OCI-LY1 (cell line): ENCODE results near the gene BICRAL.

Experiments
- H2AFZ ChIP-seq: fragments of 200-600 bp; sonication (generic), shearing (Covaris generic); 2 replicates; pipeline ENCODE4 v1.6.0; 2014; ENCODE audit warnings: antibody characterized with exemption, mild to moderate bottlenecking, low read length
- H3F3A ChIP-seq: fragments of 200-600 bp; sonication (generic), shearing (Covaris generic); 2 replicates; pipeline ENCODE4 v1.6.0; 2014; ENCODE audit warnings: mild to moderate bottlenecking, antibody characterized with exemption, low read length, moderate library complexity; ENCODE audit not compliant: insufficient read depth
- H3K27ac ChIP-seq: fragments of 200-600 bp; sonication (generic); 2 replicates; pipeline ENCODE4 v1.5.1; 2014; ENCODE audit warnings: low read length, mixed run types, mild to moderate bottlenecking, low read depth; ENCODE audit not compliant: poor library complexity, severe bottlenecking
- H3K27me3 ChIP-seq: fragments of 200-600 bp; sonication (generic); 2 replicates; pipeline ENCODE4 v1.6.0; 2014; ENCODE audit warnings: antibody characterized with exemption, mild to moderate bottlenecking, low read length, moderate library complexity; ENCODE audit not compliant: insufficient read depth
- H3K36me3 ChIP-seq: fragments of 200-600 bp; sonication (generic); 2 replicates; pipeline ENCODE4 v1.6.1; 2014; ENCODE audit warnings: mild to moderate bottlenecking, antibody characterized with exemption, low read length, moderate library complexity, mixed read lengths; ENCODE audit not compliant: insufficient read depth
- H3K4me1 ChIP-seq: fragments of 200-600 bp; sonication (generic); 2 replicates; pipeline ENCODE4 v1.5.1; 2014; ENCODE audit warnings: mild to moderate bottlenecking, low read length, moderate library complexity; ENCODE audit not compliant: insufficient read depth, severe bottlenecking
- H3K4me2 ChIP-seq: fragments of 200-600 bp; sonication (generic), shearing (Covaris generic); 2 replicates; pipeline ENCODE4 v1.6.1; 2014; ENCODE audit warnings: low read length
- H3K4me3 ChIP-seq: fragments of 200-600 bp; sonication (generic); 2 replicates; pipeline ENCODE4 v1.5.1; 2014; ENCODE audit warnings: low read length, low read depth, mild to moderate bottlenecking, mixed read lengths; ENCODE audit not compliant: poor library complexity, severe bottlenecking
- H3K79me2 ChIP-seq: fragments of 200-600 bp; shearing (Covaris generic); 2 replicates; pipeline ENCODE4 v1.6.1; 2016; ENCODE audit warnings: mixed run types, low read length, mixed read lengths; ENCODE audit not compliant: insufficient read depth
- H3K9ac ChIP-seq: fragments of 200-600 bp; sonication (generic), shearing (Covaris generic); 2 replicates; pipeline ENCODE4 v1.6.1; 2014; ENCODE audit warnings: mild to moderate bottlenecking, low read length, mixed read lengths
- H3K9me2 ChIP-seq: fragments of 200-600 bp; sonication (generic), shearing (Covaris generic); 2 replicates; pipeline ENCODE4 v1.6.1; 2014; ENCODE audit warnings: low read depth, mild to moderate bottlenecking, low read length, mixed read lengths
- H3K9me3 ChIP-seq: fragments of 200-600 bp; shearing (Covaris generic); 2 replicates; pipeline ENCODE4 v1.6.1; 2014; ENCODE audit warnings: low read length, mixed read lengths
- H4K20me1 ChIP-seq: fragments of 200-600 bp; sonication (generic), shearing (Covaris generic); 2 replicates; pipeline ENCODE4 v1.6.0; 2016; ENCODE audit warnings: mild to moderate bottlenecking, low read length; ENCODE audit not compliant: insufficient read depth
- EZH2 ChIP-seq: fragments of 200-600 bp; sonication (generic), shearing (Covaris generic); IDR thresholded peaks from 2 replicates; pipeline ENCODE4 v1.8.0; 2017; ENCODE audit warnings: borderline replicate concordance, mixed run types, mild to moderate bottlenecking, antibody characterized with exemption, low read length, moderate library complexity, mixed read lengths
- TF ChIP-seq, protein P1 (sequence below): fragments of 200-600 bp; sonication (generic), shearing (Covaris generic); IDR thresholded peaks from 2 replicates; pipeline ENCODE4 v1.5.1; 2017; ENCODE audit warnings: mild to moderate bottlenecking, antibody characterized with exemption, low read length, moderate library complexity, mixed read lengths

BICRAL gene

DNA sequence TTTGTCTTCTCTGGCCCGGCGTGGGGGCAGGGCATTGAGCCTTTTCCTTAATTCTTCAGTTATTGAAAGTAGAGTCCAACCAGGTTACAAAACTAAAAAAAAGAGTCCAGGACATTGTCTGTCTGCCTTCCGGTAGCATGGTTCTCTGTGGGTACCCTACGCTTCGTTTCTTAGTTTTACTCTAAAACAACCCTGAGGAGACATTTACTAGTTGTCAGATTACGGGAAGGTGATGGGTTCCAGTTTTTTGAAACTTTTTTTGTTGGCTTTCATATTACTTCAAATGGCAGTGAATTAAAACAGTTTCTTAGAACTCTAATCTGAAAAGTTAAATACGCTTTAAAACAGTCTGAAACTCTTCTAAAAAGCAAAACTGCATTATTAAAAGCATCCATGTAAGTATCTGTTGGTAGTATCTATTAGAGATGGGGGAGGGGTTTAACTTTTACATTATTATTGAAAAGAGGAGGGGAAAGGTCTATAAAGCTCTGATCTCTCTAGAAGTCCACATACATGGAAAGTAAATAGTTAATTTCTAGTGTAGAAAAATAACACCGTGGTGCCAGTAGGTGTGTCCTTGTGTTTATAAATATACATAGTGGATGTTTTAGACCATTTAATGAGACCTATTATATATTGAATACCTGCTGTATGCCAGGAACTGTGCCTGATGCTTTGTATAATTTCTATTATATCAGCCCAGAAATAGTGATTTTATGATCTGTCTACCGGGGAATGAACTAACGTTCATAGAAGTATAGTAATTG, 2.2 kb downstream of the BICRAL start:
- H3K9ac ChIP-seq = peak overlapping the region; percentile 96
- H3K4me2 ChIP-seq = peak overlapping the region; percentile 90
- peak overlapping the region; percentile 78 for H3K4me3 ChIP-seq
- peaks cover 20% of the 10 kb centered on the region; the same call in 1 of the 2 replicates for H3K36me3 ChIP-seq
- H3K79me2 ChIP-seq = peaks cover 56% of the 10 kb centered on the region
- H2AFZ ChIP-seq = no peak overlapping the region
- H3K27me3 ChIP-seq = no peaks in the 10 kb centered on the region
- H3K9me3 ChIP-seq = no peaks in the 10 kb centered on the region
- no peaks in the 10 kb centered on the region for H3F3A ChIP-seq
- no peaks in the 10 kb centered on the region for H4K20me1 ChIP-seq
- peak overlapping the region; percentile 89 for H3K27ac ChIP-seq
- TF ChIP-seq, protein P1, sequence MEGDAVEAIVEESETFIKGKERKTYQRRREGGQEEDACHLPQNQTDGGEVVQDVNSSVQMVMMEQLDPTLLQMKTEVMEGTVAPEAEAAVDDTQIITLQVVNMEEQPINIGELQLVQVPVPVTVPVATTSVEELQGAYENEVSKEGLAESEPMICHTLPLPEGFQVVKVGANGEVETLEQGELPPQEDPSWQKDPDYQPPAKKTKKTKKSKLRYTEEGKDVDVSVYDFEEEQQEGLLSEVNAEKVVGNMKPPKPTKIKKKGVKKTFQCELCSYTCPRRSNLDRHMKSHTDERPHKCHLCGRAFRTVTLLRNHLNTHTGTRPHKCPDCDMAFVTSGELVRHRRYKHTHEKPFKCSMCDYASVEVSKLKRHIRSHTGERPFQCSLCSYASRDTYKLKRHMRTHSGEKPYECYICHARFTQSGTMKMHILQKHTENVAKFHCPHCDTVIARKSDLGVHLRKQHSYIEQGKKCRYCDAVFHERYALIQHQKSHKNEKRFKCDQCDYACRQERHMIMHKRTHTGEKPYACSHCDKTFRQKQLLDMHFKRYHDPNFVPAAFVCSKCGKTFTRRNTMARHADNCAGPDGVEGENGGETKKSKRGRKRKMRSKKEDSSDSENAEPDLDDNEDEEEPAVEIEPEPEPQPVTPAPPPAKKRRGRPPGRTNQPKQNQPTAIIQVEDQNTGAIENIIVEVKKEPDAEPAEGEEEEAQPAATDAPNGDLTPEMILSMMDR = no peak
- no peak for TF ChIP-seq EZH2
- no peaks in the 10 kb centered on the region for H3K9me2 ChIP-seq
- peaks cover 70% of the 10 kb centered on the region for H3K4me1 ChIP-seq

DNA sequence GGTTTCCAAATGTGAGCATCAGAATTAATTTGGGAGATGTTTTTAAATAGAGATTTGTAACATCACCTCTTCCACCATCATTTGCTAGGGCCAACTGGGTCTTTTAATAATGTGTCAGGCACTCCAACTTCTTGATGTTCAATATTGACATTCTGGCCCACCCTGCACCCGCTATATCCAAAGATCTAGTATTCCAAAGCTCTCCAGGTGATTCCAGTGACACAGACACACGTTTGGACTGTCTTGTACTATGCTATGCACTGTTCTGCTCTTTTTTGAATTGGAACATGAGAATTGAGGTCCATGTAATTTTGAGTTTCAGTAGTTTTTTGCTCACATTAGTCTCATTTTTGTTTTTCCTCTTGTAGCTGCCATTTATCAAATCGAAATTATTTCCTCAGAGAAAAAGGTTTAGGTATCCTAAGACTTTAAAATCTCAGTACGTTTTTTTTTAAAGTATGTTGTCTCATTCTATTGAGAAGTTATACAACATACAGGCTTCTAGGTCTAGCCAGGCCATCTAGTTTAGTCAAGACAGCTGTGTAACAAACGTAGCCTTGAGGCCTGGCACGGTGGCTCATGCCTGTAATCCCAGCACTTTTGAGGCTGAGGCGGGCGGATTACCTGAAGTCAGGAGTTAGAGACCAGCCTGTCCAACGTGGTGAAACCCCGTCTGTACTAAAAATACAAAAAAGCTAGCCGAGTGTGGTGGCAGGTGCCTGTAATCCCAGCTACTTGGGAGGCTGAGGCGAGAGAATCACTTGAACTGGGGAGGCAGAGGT, 3.1 kb downstream of the BICRAL start:
- no peaks in the 10 kb centered on the region for H4K20me1 ChIP-seq
- peaks cover 23% of the 10 kb centered on the region; the same call in 1 of the 2 replicates for H3K36me3 ChIP-seq
- peaks cover 65% of the 10 kb centered on the region for H3K79me2 ChIP-seq
- H3K9me2 ChIP-seq = no peaks in the 10 kb centered on the region
- peak overlapping the region; percentile 78 for H3K4me3 ChIP-seq
- no peaks in the 10 kb centered on the region for H3K27me3 ChIP-seq
- no peak overlapping the region for H2AFZ ChIP-seq
- H3K9ac ChIP-seq = peak overlapping the region; percentile 96
- peaks cover 70% of the 10 kb centered on the region for H3K4me1 ChIP-seq
- no peaks in the 10 kb centered on the region for H3F3A ChIP-seq
- peak overlapping the region; percentile 89 for H3K27ac ChIP-seq
- TF ChIP-seq, protein P1 = no peak
- TF ChIP-seq EZH2 = no peak
- peak overlapping the region; percentile 90 for H3K4me2 ChIP-seq
- no peaks in the 10 kb centered on the region for H3K9me3 ChIP-seq

DNA sequence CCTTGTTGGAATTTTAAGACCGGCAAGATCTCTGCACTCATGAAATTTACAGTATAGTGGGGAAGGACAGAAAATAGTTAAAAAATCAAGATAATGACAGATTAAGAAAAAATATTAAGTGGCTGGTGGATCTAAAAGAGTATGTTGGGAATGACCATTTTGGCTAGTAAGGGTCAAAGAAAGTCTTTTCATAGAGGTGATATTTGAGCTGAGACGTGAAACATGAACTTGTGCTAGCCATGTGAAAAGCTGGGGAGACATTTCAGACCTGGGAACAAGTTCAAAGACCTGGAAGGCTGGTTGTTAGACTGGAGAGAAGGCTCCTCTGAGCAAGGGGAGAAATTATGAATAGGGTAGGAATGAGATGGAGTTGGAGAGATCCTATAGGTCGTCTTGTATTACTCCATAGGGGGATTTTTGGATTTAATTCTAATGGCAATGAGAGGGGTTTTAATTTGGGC, 4.7 kb downstream of the BICRAL start:
- Histone ChIP-seq H3K4me2 (peak overlapping the region; percentile 90), H3K79me2 (peaks cover 75% of the 10 kb centered on the region), H3K27ac (peak overlapping the region; percentile 62), H3K9ac (peak overlapping the region; percentile 29; the same call in 1 of the 2 replicates), H3K4me3 (peak overlapping the region; percentile 78), H2AFZ (no peak overlapping the region), H4K20me1 (no peaks in the 10 kb centered on the region), H3K36me3 (peaks cover 26% of the 10 kb centered on the region; the same call in 1 of the 2 replicates), H3K9me3 (no peaks in the 10 kb centered on the region), H3K9me2 (no peaks in the 10 kb centered on the region), H3F3A (no peaks in the 10 kb centered on the region), H3K27me3 (no peaks in the 10 kb centered on the region), H3K4me1 (peaks cover 57% of the 10 kb centered on the region)
- TF ChIP-seq EZH2 = no peak
